K562 (cell line): Measurements from ENCODE around the gene CYP2W1. TPM values are rescaled to one million over a fixed set of nuclear protein-coding genes. Genes with fewer than 3 reads are reported as not detected.

Source experiments
- ATAC-seq: fragments of 200-7000 bp; cut with Tn5 transposase; 3 replicates; pipeline ENCODE4 v1.9.1; 2020; ENCODE audit warnings: moderate library complexity
- BruUV-seq: library from RNA; stranded (reverse); fragments of 400-500 nt; replicated peaks from 2 replicates; lab custom pipeline; 2021; lab: Mats Ljungman, UMichigan
- CTCF ChIA-PET: fragments of 300-600 bp; formaldehyde crosslinking; extraction: SDS; loops from one replicate; lab custom pipeline; 2021; ENCODE audit warnings: low intra/inter-chr PET ratio; lab: Yijun Ruan, JAX
- POLR2A ChIA-PET: fragments of 300-600, 350-650 bp; sonication (Branson Sonifier 250); formaldehyde crosslinking; extraction: SDS; loops from one replicate; lab custom pipeline; 2021; ENCODE audit warnings: antibody characterized with exemption, inconsistent platforms; lab: Yijun Ruan, JAX
- DNase-seq, 4 experiments: peaks; one replicate each; pipeline versions ENCODE4 v3.0.0 to v3.0.0-alpha.2; 2011 to 2018; ENCODE audit warnings: low spot score in 3 of 4, mixed read lengths in 3 of 4; ENCODE audit errors: extremely low read depth in 1 of 4
- FAIRE-seq: peaks from 2 replicates; lab custom pipeline; 2011; peaks lifted over from hg19 to GRCh38; lab: Jason Lieb, UNC
- H2AFZ ChIP-seq: 2 replicates; pipeline ENCODE4 v1.6.0; 2011; ENCODE audit warnings: low read depth, low read length, control low read depth, inconsistent platforms
- H3K27ac ChIP-seq: fragments of 200-600 bp; 3 replicates; pipeline ENCODE4 v1.8.0; 2011; ENCODE audit warnings: low read depth, mild to moderate bottlenecking, control low read depth, inconsistent platforms, low read length, moderate library complexity, mixed read lengths; ENCODE audit errors: extremely low read depth
- H3K27me3 ChIP-seq, 2 experiments: fragments of 300-600 bp in 1 of 2; 2 replicates in 1 of 2; 3 replicates in 1 of 2; pipeline versions ENCODE4 v1.6.0 to v1.8.0; 2011; ENCODE audit warnings: inconsistent platforms in 2 of 2, low read length in 2 of 2, mild to moderate bottlenecking in 1 of 2, mixed read lengths in 1 of 2, moderate library complexity in 1 of 2; ENCODE audit not compliant: control insufficient read depth in 2 of 2, insufficient read depth in 2 of 2
- H3K36me3 ChIP-seq: fragments of 300-600 bp; 3 replicates; pipeline ENCODE4 v1.8.0; 2011; ENCODE audit warnings: mild to moderate bottlenecking, low read length, inconsistent platforms; ENCODE audit not compliant: control insufficient read depth, insufficient read depth
- H3K4me1 ChIP-seq, 2 experiments: fragments of 200-600 bp in 1 of 2; replicated peaks in 1 of 2; 2 replicates in 1 of 2; 3 replicates in 1 of 2; pipeline versions ENCODE4 v1.5.1 to v1.8.0; 2011; ENCODE audit warnings: inconsistent platforms in 2 of 2, low read length in 2 of 2, mild to moderate bottlenecking in 1 of 2, mixed read lengths in 1 of 2, moderate library complexity in 1 of 2; ENCODE audit not compliant: control insufficient read depth in 2 of 2, insufficient read depth in 2 of 2
- H3K4me2 ChIP-seq: 2 replicates; pipeline ENCODE4 v1.6.1; 2011; ENCODE audit warnings: low read length, control low read depth, inconsistent platforms, mixed read lengths; ENCODE audit not compliant: insufficient read depth
- H3K4me3 ChIP-seq: fragments of 200-600 bp; sonication (generic), shearing (Covaris generic); 2 replicates; pipeline ENCODE4 v1.5.1; 2016; ENCODE audit warnings: control low read depth, inconsistent platforms
- H3K79me2 ChIP-seq: fragments of 200-600 bp; 3 replicates; pipeline ENCODE4 v1.8.0; 2011; ENCODE audit warnings: low read length, inconsistent platforms; ENCODE audit not compliant: control insufficient read depth, insufficient read depth
- H3K9ac ChIP-seq, 2 experiments: 2 replicates each; pipeline versions ENCODE4 v1.6.0 to v1.6.1; 2011; ENCODE audit warnings: low read depth in 2 of 2, low read length in 2 of 2, control low read depth in 1 of 2, inconsistent platforms in 1 of 2, mild to moderate bottlenecking in 1 of 2, mixed read lengths in 1 of 2; ENCODE audit not compliant: insufficient read depth in 1 of 2
- H3K9me1 ChIP-seq: one replicate; pipeline ENCODE4 v1.6.0; 2011; ENCODE audit warnings: inconsistent platforms, mild to moderate bottlenecking, low read length, moderate library complexity; ENCODE audit not compliant: control insufficient read depth, insufficient read depth
- H3K9me3 ChIP-seq: replicated peaks from 2 replicates; pipeline ENCODE4 v1.5.1; 2011; ENCODE audit warnings: low read depth, low read length, inconsistent platforms; ENCODE audit not compliant: control insufficient read depth, insufficient read depth
- H4K20me1 ChIP-seq: replicated peaks from 2 replicates; pipeline ENCODE4 v1.6.1; 2011; ENCODE audit warnings: low read length, inconsistent platforms, mixed read lengths; ENCODE audit not compliant: control insufficient read depth, insufficient read depth
- CCAR2 ChIP-seq: fragments of 200-400 bp; formaldehyde crosslinking; IDR thresholded peaks from 2 replicates; pipeline ENCODE4 v1.6.1; 2017; ENCODE audit warnings: mild to moderate bottlenecking, low read depth, low read length
- CTCFL ChIP-seq: IDR thresholded peaks from 2 replicates; pipeline ENCODE4 v1.6.1; 2011; ENCODE audit warnings: borderline replicate concordance, low read depth, mild to moderate bottlenecking, moderate library complexity, low read length; ENCODE audit not compliant: insufficient read depth, poor library complexity, severe bottlenecking
- MAX ChIP-seq: sonication (generic); formaldehyde crosslinking; IDR thresholded peaks from 2 replicates; pipeline ENCODE4 v1.9.0; 2022; ENCODE audit warnings: mild to moderate bottlenecking, missing genetic modification reagents
- NFIX ChIP-seq: fragments of 250-450 bp; sonication (Bioruptor Pico); IDR thresholded peaks from 2 replicates; pipeline ENCODE4 v1.4.0; 2020; ENCODE audit warnings: low read depth, mild to moderate bottlenecking, moderate library complexity
- SIN3A ChIP-seq, 2 experiments: fragments of 150-350 bp in 1 of 2; IDR thresholded peaks; 2 replicates each; pipeline ENCODE4 v1.6.1; 2011 to 2016; ENCODE audit warnings: borderline replicate concordance in 2 of 2, low read depth in 2 of 2, low read length in 2 of 2, mild to moderate bottlenecking in 2 of 2, moderate library complexity in 2 of 2; ENCODE audit not compliant: control insufficient read depth in 1 of 2
- TGIF2 ChIP-seq: sonication (generic); formaldehyde crosslinking; IDR thresholded peaks from 2 replicates; pipeline ENCODE4 v1.8.1; 2022; ENCODE audit warnings: mild to moderate bottlenecking, missing genetic modification reagents, moderate library complexity
- WGBS: fragments of 100-300 bp; shearing (Covaris generic); methylation state at CpG from one replicate; pipeline ENCODE4 v1.1.6; 2016; ENCODE audit warnings: low coverage, mixed read lengths; ENCODE audit not compliant: insufficient coverage; ENCODE audit errors: missing lambda C conversion rate; 5-methylcytosine and 5-hydroxymethylcytosine counted together
- in situ Hi-C: fragments of 300-500 bp; cut with MboI; formaldehyde crosslinking; loops from 4 replicates; pipeline ENCODE4 v1.15.0; 2018; ENCODE audit warnings: inconsistent platforms, mixed read lengths
- intact Hi-C: fragments of 100-400 bp; cut with micrococcal nuclease; formaldehyde crosslinking; loops from 2 replicates; pipeline ENCODE4 v1.14.2; 2022
- polyA plus RNA-seq, 8 experiments: library from polyadenylated mRNA; depleted of rRNA in 4 of 8; stranded (reverse) in 5 of 8; unstranded in 3 of 8; fragments of >200 nt; fragmentation: Nextera tagmentation in 2 of 8; fragmentation: Illumina TruSeq in 1 of 8; extraction: Ambion mirVana in 2 of 8; extraction: Trizol in 1 of 8; gene quantifications; 2 replicates each; pipeline versions ENCODE4 v1.2.1 to v1.2.3, GENCODE V29; 2011 to 2014; ENCODE audit warnings: inconsistent platforms in 1 of 8, missing spikeins in 1 of 8
- total RNA-seq, 7 experiments: library from RNA; depleted of rRNA in 6 of 7; stranded (reverse); fragments of >200 nt in 6 of 7; fragmentation: Illumina TruSeq in 2 of 7; extraction: Trizol in 2 of 7; gene quantifications; 2 replicates each; pipeline versions ENCODE4 v1.2.1 to v1.2.3, GENCODE V29; 2011 to 2021; ENCODE audit warnings: low replicate concordance in 1 of 7

The CYP2W1 gene
- total and polyA plus RNA-seq, 9 of the 15 experiments (the other 6 are each of a cell fraction or from before 2014, with no cell fraction given), result not detected

GRCh38 chr7:949021-949934 lies 33.7 kb upstream of the CYP2W1 start:
- BruUV-seq, result no TSS peak
- peaks cover 0 to 43% of the 10 kb centered on the region in 2 experiments; a peak in 2 of 5 replicates for H3K4me1 ChIP-seq
- no peak overlapping the region for H2AFZ ChIP-seq
- CTCF ChIA-PET, result no interaction called here
- peaks cover 12% of the 10 kb centered on the region; the same call in 1 of the 2 replicates for H4K20me1 ChIP-seq
- no peak overlapping the region for H3K4me2 ChIP-seq
- intact Hi-C loops (no loop called here), in situ Hi-C loops (no loop called here)
- WGBS, result 12% methylated on average over 27 of the region's 28 CpGs
- POLR2A ChIA-PET, result interaction anchor here (0.8 kb wide), 1 partner anchor 36 kb away, joined by 3 read pairs; no protein-coding TSS in a partner anchor
- ATAC-seq, result no peak
- DNase-seq, result no peak
- no peak overlapping the region for H3K27ac ChIP-seq
- H3K4me3 ChIP-seq, result no peak overlapping the region
- H3K9me3 ChIP-seq, result no peaks in the 10 kb centered on the region
- FAIRE-seq, result no peak
- H3K27me3 ChIP-seq, result peaks cover 41 to 66% of the 10 kb centered on the region in 2 experiments
- no peaks in the 10 kb centered on the region for H3K9me1 ChIP-seq
- no peaks in the 10 kb centered on the region for H3K79me2 ChIP-seq
- H3K9ac ChIP-seq, result peak overlapping the region in 1 of 2 experiments; percentile 58; a peak in 1 of 4 replicates
- H3K36me3 ChIP-seq, result no peaks in the 10 kb centered on the region
- no peak for TF ChIP-seq NFIX (CRISPR knock-in tag)
- TF ChIP-seq SIN3A (IDR thresholded peaks at IDR 0.05; ENCODE audit: borderline replicate concordance in 2 of 2, control insufficient read depth in 1 of 2, low read depth in 2 of 2, low read length in 2 of 2), result no peak
- TF ChIP-seq CTCFL, result no peak
- no peak for TF ChIP-seq CCAR2
- no peak for TF ChIP-seq TGIF2
- peak; percentile 46; the same call in 1 of the 2 replicates for TF ChIP-seq MAX (CRISPR knock-in tag)
